NCI-H526 treated with DMSO at 0.1 percent for 48 hours (cell line): Measurements from ENCODE around the gene ZNF205.
"Not testable (repeated sequence)": the region's sequence is repeated elsewhere in the genome, so short reads cannot be mapped to it uniquely, and the experiment has no call there.

Experiments
- DNase-seq: peaks from one replicate; lab custom pipeline; 2025; lab: John Stamatoyannopoulos, UW

Gene ZNF205

DNA sequence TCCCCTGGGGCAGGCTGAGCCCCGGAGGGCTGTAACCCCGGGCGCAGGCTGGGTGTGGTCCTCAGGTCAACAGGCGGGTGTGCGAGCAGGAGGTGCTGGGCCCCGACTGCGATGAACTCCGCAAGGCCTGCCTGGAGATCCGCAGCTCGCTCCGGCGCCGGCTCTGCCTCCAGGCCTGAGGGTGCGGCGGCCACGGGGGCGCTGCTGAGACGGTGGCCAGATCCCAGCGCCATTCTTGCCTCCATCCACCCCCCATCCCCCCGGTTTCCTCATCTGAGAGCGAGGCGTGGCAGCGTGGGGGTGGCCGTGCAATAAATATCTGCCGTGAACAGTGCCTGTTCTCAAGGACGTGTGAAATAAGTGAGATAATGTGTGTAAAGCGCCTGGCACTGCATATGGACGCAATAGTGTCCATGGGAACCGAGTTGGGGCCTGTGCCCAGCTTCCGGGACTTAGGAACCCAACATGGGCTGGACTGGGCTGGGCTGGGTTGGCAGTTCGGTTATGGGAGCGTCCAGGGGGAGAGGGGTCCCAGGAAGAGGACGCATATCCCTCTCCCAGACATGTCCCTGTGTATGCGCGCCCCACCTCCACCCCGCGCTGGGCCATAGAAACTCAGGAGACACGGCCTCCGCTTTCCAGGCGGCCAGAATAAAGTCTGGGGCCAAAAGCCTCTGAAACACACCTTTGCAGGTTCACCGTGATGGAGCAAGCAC lies 37.4 kb downstream of the ZNF205 start:
- peak; percentile 7 for DNase-seq

DNA sequence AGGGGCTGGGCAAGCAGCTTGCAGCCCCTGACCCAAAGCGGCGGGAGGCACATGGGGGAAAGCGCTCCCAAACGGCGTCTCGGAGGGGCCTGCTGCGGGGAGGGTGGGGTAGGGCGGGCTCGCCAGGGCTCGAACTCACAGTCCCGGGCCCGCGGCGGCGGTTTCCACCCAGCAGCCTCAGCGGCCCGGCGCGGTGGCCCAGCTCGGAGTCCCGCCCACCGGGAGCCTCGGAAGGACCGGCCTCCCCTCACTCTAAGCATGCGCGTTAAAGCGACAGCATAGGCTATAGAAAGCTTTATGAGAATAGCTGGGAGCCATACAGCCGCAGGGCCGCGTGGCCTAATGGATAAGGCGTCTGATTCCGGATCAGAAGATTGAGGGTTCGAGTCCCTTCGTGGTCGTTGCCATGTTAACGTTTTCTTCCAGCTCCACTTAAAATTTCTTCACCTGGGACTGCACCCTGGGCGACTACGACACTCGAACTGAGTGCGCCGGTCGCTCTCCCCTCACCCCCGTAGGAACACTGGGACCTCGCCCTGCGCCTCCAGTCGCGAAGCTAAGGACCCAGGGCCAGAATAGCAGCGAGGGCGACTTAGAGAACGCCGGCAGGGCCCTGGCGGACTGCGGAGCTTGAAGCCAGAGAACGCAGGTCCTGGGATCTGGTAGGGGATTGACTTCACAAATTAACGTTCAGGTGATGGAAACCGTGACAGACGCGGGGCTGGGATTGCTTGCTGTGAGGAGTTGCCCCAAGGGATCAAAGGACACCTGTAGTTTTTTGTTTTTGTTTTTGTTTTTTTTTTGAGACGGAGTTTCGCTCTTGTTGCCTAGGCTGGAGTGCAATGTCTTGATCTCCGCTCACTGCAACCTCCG lies 38.2 kb downstream of the ZNF205 start:
- DNase-seq = peak; percentile 86

DNA sequence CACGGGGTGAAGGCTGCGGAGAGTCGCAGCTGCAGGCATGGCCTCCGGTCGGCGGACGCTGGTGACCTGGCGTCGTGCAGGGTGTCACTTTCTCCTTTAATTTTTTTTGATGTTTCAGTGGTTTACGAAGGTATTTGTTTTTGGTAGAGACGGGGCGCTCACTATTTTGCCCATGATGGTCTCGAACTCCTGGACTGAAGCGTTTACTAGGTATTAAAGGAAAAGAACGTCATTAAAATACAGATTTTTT lies 39.6 kb downstream of the ZNF205 start:
- DNase-seq = no peak

DNA sequence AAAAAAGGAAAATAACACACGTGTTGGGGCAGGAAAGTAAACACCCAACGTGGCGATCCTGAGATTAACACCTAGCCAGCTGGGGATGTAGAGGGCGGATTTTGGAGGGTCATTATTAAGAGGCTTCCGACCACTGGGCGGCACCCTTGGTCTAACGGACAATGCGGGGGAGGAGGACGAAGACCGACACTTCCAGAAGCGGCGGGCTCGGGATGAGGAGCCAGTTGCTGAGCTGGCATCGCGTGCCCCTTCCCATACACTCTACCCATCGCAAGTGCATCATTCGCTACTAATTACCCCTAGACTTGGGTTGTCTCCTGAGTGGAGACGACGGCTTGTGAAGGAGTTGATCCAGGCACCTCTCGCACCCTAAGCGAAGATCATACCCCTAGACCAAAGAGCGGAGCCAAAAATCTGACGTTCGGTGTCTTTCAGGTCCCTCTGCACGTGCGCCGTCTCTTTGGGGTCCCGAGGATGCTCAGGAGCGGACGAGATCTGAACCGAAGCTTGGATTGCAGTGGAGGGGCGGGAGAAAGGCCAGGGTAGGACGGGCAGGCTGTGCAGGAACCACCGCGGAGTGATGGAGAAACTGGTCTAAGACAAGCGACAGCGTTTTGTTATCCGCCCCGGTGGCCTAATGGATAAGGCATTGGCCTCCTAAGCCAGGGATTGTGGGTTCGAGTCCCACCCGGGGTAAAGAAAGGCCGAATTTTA lies 40.0 kb downstream of the ZNF205 start:
- DNase-seq = peak; percentile 70

DNA sequence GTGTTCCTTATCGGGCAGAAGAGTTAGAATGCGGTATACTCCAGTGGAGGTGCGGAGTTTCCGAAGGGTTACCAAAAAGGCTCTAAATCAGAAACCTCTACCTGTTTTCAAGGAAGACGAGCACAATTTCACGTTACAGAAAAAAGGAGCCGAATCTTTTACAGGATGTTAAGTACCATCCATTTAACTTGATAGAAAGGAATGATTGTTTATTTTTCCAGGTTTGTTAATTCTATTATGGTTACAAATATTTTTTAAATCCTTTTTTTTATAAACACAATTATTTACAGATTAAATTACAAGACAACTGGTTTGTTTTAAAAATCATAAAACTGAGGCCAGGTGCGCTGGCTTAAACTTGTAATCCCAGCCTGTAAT lies 40.6 kb downstream of the ZNF205 start:
- no peak for DNase-seq

DNA sequence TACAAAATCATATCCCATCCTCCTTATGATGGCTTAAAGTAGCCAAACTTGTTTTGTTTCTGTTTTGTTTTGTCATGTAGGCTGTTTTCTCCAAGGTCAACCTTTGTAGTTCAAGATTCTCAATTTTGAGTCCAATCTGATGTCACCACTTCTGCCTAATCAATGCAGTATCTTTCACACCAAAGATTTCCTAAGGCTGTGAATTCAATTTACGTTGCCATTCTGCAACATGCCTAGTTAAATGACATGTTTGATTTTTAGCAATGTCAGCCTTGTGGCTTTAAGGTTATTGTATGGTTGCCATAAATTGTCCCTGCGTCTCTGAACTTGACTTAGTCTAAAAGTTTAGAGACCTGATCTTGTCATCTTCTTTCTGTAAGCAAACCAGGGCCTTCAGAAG lies 42.8 kb downstream of the ZNF205 start:
- no peak for DNase-seq

DNA sequence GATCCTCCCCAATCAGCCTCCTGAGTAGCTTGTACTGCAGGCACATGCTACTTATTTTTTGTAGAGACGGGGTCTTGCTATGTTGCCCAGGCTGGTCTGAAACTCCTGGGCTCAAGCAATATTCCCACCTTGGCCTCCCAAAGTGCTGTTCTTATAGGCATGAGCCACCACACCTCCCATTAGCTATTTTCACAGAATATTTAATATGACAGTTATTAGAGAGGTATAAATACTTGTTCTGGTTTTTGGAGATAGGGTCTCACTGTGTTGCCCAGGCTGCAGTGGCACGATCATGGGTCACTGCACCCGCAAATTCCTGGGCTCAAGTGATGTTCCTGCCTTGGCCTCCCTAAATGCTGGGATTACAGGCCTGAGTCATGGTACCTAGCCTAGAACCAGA lies 43.6 kb downstream of the ZNF205 start:
- no peak for DNase-seq

DNA sequence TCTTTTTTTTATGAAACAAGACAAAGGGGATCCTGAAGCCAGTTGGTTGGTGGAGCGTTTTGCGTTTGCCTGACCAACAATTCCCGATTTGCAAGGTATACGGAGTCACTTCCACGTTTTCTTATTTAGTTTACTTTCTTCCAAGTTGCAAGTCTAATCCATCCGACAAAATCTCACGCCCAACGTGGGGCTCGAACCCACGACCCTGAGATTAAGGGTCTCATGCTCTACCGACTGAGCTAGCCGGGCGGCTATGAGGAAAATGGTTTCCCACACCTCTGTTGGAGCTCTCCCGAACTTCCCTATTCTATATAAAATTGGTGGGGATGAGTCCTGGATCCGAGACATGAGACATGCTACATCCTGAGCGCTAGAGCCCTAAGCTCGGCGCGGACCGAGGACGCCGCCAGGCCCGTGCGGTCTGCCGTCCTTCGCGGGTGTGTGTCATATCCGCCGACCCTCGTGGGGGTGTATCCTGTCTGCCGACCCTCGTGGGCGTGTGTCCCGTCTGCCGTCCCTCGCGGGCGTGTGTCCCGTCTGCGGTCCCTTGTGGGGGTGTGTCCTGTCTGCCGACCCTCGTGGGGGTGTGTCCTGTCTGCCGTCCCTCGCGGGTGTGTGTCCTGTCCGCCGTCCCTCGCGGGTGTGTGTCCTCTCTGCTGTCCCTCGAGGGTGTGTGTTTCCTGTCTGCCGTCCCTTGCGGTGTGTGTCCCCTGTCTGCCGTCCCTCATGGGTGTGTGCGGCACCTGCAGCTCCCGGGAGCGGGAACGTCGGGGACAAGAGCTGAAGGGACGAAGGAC lies 45.0 kb downstream of the ZNF205 start:
- DNase-seq = peak; percentile 45

DNA sequence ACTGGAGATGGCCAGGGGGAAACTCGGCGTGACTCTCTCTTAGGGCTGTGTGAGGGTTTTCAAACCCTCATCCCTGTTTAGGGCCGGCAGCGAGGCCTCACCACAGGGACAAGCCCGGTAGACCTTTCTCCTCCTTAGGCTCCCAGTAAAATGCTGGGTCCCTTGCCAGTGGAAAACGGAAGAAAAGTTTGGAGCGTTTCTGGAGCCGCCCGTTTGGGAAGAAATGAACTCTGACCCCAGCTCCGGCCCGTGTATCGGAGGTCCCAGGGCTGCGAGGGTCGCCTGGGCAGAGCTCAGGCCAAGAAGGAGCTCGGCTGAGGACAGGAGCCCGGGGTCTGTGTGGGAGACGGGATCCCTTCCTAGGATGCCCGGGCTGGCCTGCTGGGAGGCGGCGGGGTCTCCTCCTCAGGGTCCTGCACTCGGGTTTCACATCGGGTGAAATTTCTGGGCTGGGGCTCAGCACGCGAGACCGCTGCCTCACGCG lies 45.7 kb downstream of the ZNF205 start:
- no peak for DNase-seq

DNA sequence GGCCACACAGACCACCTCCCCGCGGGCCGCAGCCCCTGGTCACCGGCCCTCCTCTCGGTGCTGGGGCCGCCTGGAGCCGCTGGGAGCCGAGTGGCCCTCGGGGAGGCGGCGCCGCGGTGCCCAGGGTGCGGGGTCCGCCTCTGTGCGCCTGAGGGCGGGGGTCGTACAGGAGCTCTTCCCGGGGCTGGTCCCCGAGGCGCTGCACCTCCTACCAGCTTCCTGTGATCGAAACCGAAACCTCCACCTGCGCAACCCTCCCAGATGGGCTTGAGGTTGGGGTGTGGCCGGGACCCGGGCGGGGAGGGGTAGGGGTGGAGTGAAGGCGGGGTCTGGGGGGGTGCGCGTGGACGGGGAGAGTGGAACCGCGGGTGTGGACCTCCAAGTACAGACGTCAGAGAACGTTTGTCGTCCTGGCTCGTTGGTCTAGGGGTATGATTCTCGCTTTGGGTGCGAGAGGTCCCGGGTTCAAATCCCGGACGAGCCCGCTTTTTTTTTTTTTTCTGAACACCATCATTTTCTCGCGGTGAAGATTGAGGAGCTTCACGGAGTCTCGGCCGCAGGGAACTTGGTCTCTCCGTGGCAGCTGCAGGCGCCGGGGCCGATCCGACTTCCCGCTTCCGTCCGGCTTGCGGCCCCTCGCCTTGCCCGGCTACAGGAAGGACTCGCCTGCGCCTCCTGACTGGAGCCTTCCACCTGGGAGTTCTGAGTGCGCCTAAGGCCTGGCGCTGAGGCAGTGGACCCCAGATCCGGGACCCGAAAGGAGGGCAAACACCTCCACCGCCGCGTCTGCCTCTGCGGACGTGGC lies 46.3 kb downstream of the ZNF205 start:
- DNase-seq = peak; percentile 44

DNA sequence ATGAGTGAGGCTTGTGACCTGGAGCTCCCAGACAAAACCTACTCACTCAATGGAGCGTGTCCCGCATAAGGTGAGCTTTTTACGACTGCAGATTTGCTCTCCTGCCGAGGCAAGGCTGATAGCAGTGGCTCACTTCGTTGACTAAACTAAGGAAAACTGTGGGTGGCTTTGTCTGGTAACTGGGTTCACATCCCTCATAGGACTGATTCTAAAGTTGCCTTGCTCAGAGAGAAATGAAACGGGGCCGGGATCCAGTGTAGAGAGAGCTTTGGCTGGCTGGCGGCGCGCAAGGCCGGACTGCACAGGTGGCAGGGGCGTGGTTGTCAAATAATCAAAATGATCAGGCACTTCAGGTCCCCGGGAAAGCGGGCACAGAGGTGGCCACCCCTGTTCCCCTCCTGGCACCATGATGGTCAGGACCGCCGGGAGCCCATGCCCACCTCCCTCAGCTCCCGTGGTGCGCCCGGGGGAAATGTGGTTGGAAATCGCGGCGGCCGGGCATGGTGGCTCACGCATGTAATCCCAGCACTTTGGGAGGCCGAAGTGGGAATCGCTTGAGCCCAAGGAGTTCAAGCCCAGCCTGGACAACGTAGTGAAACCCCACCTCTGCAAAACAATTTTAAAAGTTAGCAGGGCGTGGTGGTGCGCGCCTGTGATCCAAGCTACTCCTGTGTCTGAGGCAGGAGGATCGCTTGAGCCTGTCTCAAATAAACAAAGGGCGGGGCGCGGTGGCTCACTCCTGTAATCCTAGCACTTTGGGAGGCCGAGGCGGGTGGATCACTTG lies 49.0 kb downstream of the ZNF205 start:
- peak; percentile 33 for DNase-seq

DNA sequence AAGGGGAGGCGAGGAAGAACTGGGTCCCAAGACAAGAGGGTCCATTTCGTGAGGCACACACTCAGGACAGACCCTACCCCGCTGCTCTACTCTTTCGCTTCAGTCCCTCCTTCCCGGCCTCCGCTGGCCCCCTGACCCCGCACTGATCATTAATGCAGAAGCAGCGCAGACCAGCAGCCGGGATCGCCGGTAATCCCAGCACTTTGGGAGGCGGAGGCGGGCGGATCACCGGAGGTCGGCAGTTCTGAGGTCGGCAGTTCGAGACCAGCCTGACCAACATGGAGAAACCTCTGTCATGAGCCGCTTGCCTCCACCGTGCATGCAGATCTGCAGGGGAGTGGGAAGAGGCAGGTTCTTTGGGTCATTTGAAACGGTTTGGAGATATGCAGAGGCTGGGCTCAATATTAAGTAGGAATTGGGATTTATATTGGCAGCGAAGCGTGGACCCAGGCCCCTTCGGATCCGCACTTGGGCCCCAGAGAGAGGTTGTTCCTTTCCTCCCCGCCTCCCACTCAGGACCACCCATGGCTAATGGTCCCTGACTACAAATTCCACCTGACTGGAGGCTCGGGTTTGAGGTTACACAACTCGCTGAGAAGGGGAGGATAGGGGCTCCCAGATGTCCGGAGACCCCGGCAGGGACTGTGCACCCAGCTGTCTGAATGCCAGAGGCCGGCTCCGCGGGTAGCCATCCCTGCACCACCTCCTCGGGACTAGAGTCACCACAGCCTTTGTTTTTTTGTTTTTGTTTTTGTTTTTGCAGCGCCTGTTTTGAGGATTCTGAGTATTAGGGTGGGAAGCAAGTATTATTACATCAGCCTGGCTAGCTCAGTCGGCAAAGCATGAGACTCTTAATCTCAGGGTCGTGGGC lies 52.0 kb downstream of the ZNF205 start:
- DNase-seq = no peak

DNA sequence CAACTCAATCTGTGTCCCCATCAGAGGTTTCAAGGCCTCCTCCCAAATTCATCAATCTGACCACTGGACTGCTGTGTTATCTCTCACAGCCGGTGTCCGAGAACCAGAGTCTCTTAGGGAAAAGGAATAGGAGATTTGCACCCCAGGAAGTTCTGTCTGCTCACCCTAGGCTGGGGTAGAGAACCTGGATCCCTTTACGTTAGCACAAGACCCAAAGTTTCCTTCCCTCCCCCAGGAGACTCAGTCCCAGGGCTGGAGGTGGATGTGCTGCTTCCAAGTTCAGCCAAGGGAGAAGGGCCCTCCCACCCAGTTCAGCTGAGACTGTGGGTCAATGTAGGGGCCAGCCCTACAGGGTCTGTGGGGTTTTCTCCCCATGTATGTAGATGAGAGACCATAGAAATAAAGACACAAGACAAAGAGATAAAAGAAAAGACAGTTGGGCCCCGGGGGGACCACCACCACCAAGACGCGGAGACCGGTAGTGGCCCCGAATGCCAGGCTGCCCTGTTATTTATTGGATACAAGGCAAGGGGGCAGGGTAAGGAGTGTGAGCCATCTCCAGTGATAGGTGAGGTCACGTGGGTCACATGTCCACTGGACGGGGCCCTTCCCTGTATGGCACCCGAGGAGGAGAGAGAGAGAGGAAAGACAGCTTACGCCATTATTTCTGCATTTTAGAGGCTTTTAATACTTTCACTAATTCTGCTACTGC lies 52.9 kb downstream of the ZNF205 start:
- no peak for DNase-seq

DNA sequence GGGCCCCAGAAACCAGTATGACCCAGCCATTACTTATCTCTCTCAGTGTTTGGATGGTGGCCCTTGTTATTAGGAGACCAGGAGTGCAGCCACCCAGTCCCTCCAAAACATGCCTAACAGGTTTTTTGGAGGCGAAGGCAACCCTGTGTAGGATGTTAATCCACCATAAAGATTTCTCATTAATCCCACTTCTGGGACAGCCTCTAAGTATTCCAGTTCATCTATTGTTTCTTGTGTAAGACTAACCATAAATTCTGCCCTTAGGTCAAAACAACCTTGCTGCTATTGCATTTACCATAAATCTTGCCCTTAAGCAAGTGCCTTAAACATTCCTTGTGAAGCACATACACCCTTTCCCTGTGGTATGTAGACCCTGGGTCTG lies 54.1 kb downstream of the ZNF205 start:
- DNase-seq = no peak

DNA sequence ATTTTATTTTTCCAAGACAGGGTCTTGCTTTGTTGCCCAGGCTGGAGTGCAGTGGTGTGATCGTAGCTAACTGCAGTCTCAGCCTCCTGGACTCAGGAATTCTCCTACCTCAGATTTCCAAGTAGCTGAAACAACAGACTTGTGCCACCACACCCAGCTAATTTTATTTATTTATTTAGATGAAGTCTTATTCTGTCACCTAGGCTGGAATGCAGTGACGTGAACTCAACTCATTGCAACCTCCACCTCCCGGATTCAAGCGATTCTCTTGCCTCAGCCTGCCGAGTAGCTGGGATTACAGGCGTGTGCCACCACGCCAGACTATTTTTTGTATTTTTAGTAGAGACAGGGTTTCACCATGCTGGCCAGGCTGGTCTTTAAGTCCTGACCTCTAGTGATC lies 56.3 kb downstream of the ZNF205 start:
- DNase-seq = not testable (repeated sequence)
